ENCODE measurements around the gene SLC16A4.

Gene SLC16A4

GRCh38 chr1:110393691-110394492 lies 3.1 kb upstream of the SLC16A4 start:
- Mint-ChIP-seq H3K27ac (peak overlapping the region; percentile 32), H3K4me3 (no peak overlapping the region), H3K4me1 (peaks cover 14% of the 10 kb centered on the region), H3K9me3 (no peaks in the 10 kb centered on the region), H3K27me3 (no peaks in the 10 kb centered on the region), H3K36me3 (peaks cover 45% of the 10 kb centered on the region)
- ATAC-seq = no peak

- peaks cover 17% of the 10 kb centered on the region for H3K4me1 Mint-ChIP-seq
- no peak overlapping the region for H3K27ac Mint-ChIP-seq
- H3K27me3 Mint-ChIP-seq = no peaks in the 10 kb centered on the region
- ATAC-seq = no peak
- no peak overlapping the region for H3K4me3 Mint-ChIP-seq
- H3K9me3 Mint-ChIP-seq = no peaks in the 10 kb centered on the region
- peaks cover 42% of the 10 kb centered on the region for H3K36me3 Mint-ChIP-seq
Measured at GRCh38 chr1:110393286-110393685, 2.5 kb upstream of the SLC16A4 start.

- peaks cover 49% of the 10 kb centered on the region for H3K4me1 Mint-ChIP-seq
- peaks cover 46% of the 10 kb centered on the region for H3K36me3 Mint-ChIP-seq
- no peak for ATAC-seq
- peak overlapping the region; percentile 41 for H3K4me3 Mint-ChIP-seq
- no peaks in the 10 kb centered on the region for H3K9me3 Mint-ChIP-seq
- H3K27ac Mint-ChIP-seq = no peak overlapping the region
- H3K27me3 Mint-ChIP-seq = no peaks in the 10 kb centered on the region
Measured at GRCh38 chr1:110390096-110390495, 730 bp downstream of the SLC16A4 start.

- no peaks in the 10 kb centered on the region for H3K27me3 Mint-ChIP-seq
- no peaks in the 10 kb centered on the region for H3K9me3 Mint-ChIP-seq
- H3K27ac Mint-ChIP-seq = peak overlapping the region; percentile 60
- ATAC-seq = no peak
- peaks cover 36% of the 10 kb centered on the region for H3K36me3 Mint-ChIP-seq
- H3K4me3 Mint-ChIP-seq = peak overlapping the region; percentile 30
- peaks cover 74% of the 10 kb centered on the region for H3K4me1 Mint-ChIP-seq
Measured at GRCh38 chr1:110387048-110387754, 3.6 kb downstream of the SLC16A4 start.

GRCh38 chr1:110385369-110385768 lies 5.5 kb downstream of the SLC16A4 start:
- Mint-ChIP-seq H3K4me1 (peaks cover 91% of the 10 kb centered on the region), H3K9me3 (no peaks in the 10 kb centered on the region), H3K4me3 (peak overlapping the region; percentile 61), H3K36me3 (peaks cover 42% of the 10 kb centered on the region), H3K27ac (peak overlapping the region; percentile 60), H3K27me3 (no peaks in the 10 kb centered on the region)
- no peak for ATAC-seq

- peak; percentile 89 for ATAC-seq
- H3K4me3 Mint-ChIP-seq = peak overlapping the region; percentile 61
- H3K27me3 Mint-ChIP-seq = no peaks in the 10 kb centered on the region
- peaks cover 92% of the 10 kb centered on the region for H3K4me1 Mint-ChIP-seq
- peaks cover 36% of the 10 kb centered on the region for H3K36me3 Mint-ChIP-seq
- peak overlapping the region; percentile 60 for H3K27ac Mint-ChIP-seq
- no peaks in the 10 kb centered on the region for H3K9me3 Mint-ChIP-seq
Measured at GRCh38 chr1:110384581-110385321, 6.1 kb downstream of the SLC16A4 start.

- Mint-ChIP-seq H3K9me3 (peaks cover 3% of the 10 kb centered on the region), H3K4me1 (peaks cover 94% of the 10 kb centered on the region), H3K4me3 (peak overlapping the region; percentile 48), H3K27ac (peak overlapping the region; percentile 60), H3K36me3 (peaks cover 41% of the 10 kb centered on the region), H3K27me3 (no peaks in the 10 kb centered on the region)
- ATAC-seq = no peak
Measured at GRCh38 chr1:110383251-110383990, 7.4 kb downstream of the SLC16A4 start.

GRCh38 chr1:110380672-110381283 lies 10.0 kb downstream of the SLC16A4 start:
- Mint-ChIP-seq H3K36me3 (peaks cover 44% of the 10 kb centered on the region), H3K27me3 (no peaks in the 10 kb centered on the region), H3K27ac (peak overlapping the region; percentile 86), H3K4me1 (peaks cover 68% of the 10 kb centered on the region), H3K4me3 (peak overlapping the region; percentile 60), H3K9me3 (peaks cover 3% of the 10 kb centered on the region)
- ATAC-seq = peak; percentile 75

- no peak overlapping the region for H3K27ac Mint-ChIP-seq
- peaks cover 36% of the 10 kb centered on the region for H3K36me3 Mint-ChIP-seq
Measured at GRCh38 chr1:110375490-110375889, 15.3 kb downstream of the SLC16A4 start.

GRCh38 chr1:110370827-110371226 lies 20.0 kb downstream of the SLC16A4 start:
- Mint-ChIP-seq H3K36me3 (peaks cover 19% of the 10 kb centered on the region), H3K4me3 (no peak overlapping the region), H3K27ac (peak overlapping the region; percentile 11), H3K27me3 (no peaks in the 10 kb centered on the region), H3K4me1 (peaks cover 4% of the 10 kb centered on the region), H3K9me3 (no peaks in the 10 kb centered on the region)
- ATAC-seq = no peak

More at GRCh38 chr1:110375490-110375889, 15.3 kb downstream of the SLC16A4 start:
- no peak overlapping the region for H3K4me3 Mint-ChIP-seq
- peaks cover 20% of the 10 kb centered on the region for H3K4me1 Mint-ChIP-seq
- no peak for ATAC-seq
- H3K27me3 Mint-ChIP-seq = no peaks in the 10 kb centered on the region
- peaks cover 3% of the 10 kb centered on the region for H3K9me3 Mint-ChIP-seq

GRCh38 chr1:110364221-110364620 lies 26.6 kb downstream of the SLC16A4 start:
- peaks cover 10% of the 10 kb centered on the region for H3K4me1 Mint-ChIP-seq
- H3K27ac Mint-ChIP-seq = no peak overlapping the region
- peaks cover 32% of the 10 kb centered on the region for H3K36me3 Mint-ChIP-seq
- no peaks in the 10 kb centered on the region for H3K27me3 Mint-ChIP-seq
- ATAC-seq = no peak
- no peaks in the 10 kb centered on the region for H3K9me3 Mint-ChIP-seq
- H3K4me3 Mint-ChIP-seq = no peak overlapping the region

- H3K36me3 Mint-ChIP-seq = peaks cover 32% of the 10 kb centered on the region
- no peak for ATAC-seq
Measured at GRCh38 chr1:110361856-110362255, 29.0 kb downstream of the SLC16A4 start.

GRCh38 chr1:110360431-110360830 lies 30.4 kb downstream of the SLC16A4 start:
- Mint-ChIP-seq H3K4me3 (no peak overlapping the region), H3K27me3 (no peaks in the 10 kb centered on the region), H3K4me1 (peaks cover 13% of the 10 kb centered on the region), H3K36me3 (peaks cover 29% of the 10 kb centered on the region), H3K27ac (no peak overlapping the region), H3K9me3 (no peaks in the 10 kb centered on the region)
- no peak for ATAC-seq

More at GRCh38 chr1:110361856-110362255, 29.0 kb downstream of the SLC16A4 start:
- no peaks in the 10 kb centered on the region for H3K27me3 Mint-ChIP-seq
- peaks cover 10% of the 10 kb centered on the region for H3K4me1 Mint-ChIP-seq
- no peak overlapping the region for H3K27ac Mint-ChIP-seq
- H3K9me3 Mint-ChIP-seq = no peaks in the 10 kb centered on the region
- no peak overlapping the region for H3K4me3 Mint-ChIP-seq

GRCh38 chr1:110356379-110356778 lies 34.4 kb downstream of the SLC16A4 start:
- H3K4me3 Mint-ChIP-seq = no peak overlapping the region

More at GRCh38 chr1:110356379-110356778, 34.4 kb downstream of the SLC16A4 start:
- Mint-ChIP-seq H3K4me1 (peaks cover 28% of the 10 kb centered on the region), H3K9me3 (no peaks in the 10 kb centered on the region), H3K27ac (no peak overlapping the region), H3K27me3 (no peaks in the 10 kb centered on the region), H3K36me3 (peaks cover 9% of the 10 kb centered on the region)
- no peak for ATAC-seq

Measured in stimulated activated memory B cell treated with anti-CD40 and anti-IgM and Interleukin-4, amounts not matched to agents 10 μg/mL and 1 μg/mL and 100 μg/mL, for 72 hours (primary cell).